GM21423 (cell line): ENCODE measurements around the gene CHTF8.
"Not testable (repeated sequence)": the region's sequence is repeated elsewhere in the genome, so short reads cannot be mapped to it uniquely, and the experiment has no call there.

Experiments
- ATAC-seq: cut with Tn5 transposase; IDR thresholded peaks from one replicate; pipeline ENCODE4 v1.9.1; 2021; ENCODE audit warnings: mild to moderate bottlenecking, moderate library complexity; ENCODE audit not compliant: unreplicated experiment

CHTF8 gene

GRCh38 chr16:69132424-69133252, at the start of gene CHTF8, which contains the start of gene UTP4:
TSS of gene CHTF8 (minus strand) at chr16:69132588. CDS start at chr16:69121458, 11,130 bp downstream.
TSS of gene UTP4 (plus strand) at chr16:69132649. CDS start at chr16:69133460, 811 bp downstream.
- peak; percentile 87 for ATAC-seq

GRCh38 chr16:69180011-69180338, 47.6 kb upstream of the CHTF8 start:
- ATAC-seq: no peak

- ATAC-seq: no peak
Observed at GRCh38 chr16:69179328-69180010, 47.1 kb upstream of the CHTF8 start.

GRCh38 chr16:69176033-69176800, 43.8 kb upstream of the CHTF8 start:
- no peak for ATAC-seq

- no peak for ATAC-seq
Observed at GRCh38 chr16:69171325-69172084, 39.1 kb upstream of the CHTF8 start.

GRCh38 chr16:69169607-69170352, 37.4 kb upstream of the CHTF8 start:
- no peak for ATAC-seq

- no peak for ATAC-seq
Observed at GRCh38 chr16:69169051-69169450, 36.7 kb upstream of the CHTF8 start.

- no peak for ATAC-seq
Observed at GRCh38 chr16:69166946-69167930, 34.9 kb upstream of the CHTF8 start.

GRCh38 chr16:69166221-69166833, 33.9 kb upstream of the CHTF8 start:
- ATAC-seq: no peak

GRCh38 chr16:69165584-69165983, 33.2 kb upstream of the CHTF8 start:
- no peak for ATAC-seq

- ATAC-seq: no peak
Observed at GRCh38 chr16:69160192-69160591, 27.8 kb upstream of the CHTF8 start.

GRCh38 chr16:69157196-69157595, 24.8 kb upstream of the CHTF8 start:
- no peak for ATAC-seq

- no peak for ATAC-seq
Observed at GRCh38 chr16:69150146-69150865, 17.9 kb upstream of the CHTF8 start.

- not testable (repeated sequence) for ATAC-seq
Observed at GRCh38 chr16:69149621-69150020, 17.2 kb upstream of the CHTF8 start.

- ATAC-seq: no peak
Observed at GRCh38 chr16:69145658-69146057, 13.3 kb upstream of the CHTF8 start.

GRCh38 chr16:69143116-69143515, 10.7 kb upstream of the CHTF8 start:
- ATAC-seq: no peak

GRCh38 chr16:69141936-69142335, 9.5 kb upstream of the CHTF8 start:
- no peak for ATAC-seq

GRCh38 chr16:69141014-69141413, 8.6 kb upstream of the CHTF8 start:
- ATAC-seq: no peak
